SIG-M5 (cell line): ENCODE results near the gene TBCB.
A peak's percentile ranks its signal among the peaks of the same experiment; 100 is the strongest.
"Not testable (repeated sequence)": the region's sequence is repeated elsewhere in the genome, so short reads cannot be mapped to it uniquely, and the experiment has no call there.

Experiments
- DNase-seq: peaks from one replicate; lab custom pipeline; 2025; lab: John Stamatoyannopoulos, UW

TBCB gene

DNA sequence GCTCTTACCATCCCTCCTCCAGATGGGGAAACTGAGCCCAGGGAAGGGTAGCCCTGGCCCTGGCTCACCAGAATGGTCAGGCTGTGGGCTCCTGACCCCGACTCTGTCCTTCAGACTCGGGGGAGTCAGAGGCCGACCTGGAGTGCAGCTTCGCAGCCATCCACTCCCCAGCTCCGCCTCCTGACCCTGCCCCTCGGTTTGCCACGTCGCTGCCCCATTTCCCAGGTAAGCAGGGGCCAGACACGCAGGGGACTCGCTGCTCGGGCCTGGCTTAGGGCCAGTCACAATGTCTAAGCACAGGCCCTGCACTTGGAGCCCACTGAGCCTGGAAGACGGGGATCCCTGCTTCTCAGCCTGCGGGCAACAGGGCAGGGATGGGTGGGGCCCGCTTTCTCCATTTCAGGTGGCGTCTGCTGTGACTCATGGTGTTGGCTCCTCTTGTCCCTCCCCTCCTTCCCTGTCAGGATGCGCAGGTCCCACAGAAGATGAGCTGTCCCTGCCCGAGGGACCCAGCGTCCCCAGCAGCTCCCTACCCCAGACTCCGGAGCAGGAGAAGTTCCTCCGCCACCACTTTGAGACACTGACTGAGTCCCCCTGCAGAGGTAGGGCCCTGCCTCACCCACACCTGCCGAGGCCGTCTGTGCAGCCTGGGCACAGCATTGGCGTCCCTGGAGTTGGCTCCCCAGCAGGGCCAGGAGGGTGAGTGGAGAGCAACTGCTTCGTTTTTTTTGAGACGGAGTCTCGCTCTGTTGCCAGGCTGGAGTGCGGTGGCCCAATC, 13.5 kb upstream of the TBCB start:
- DNase-seq, result no peak

DNA sequence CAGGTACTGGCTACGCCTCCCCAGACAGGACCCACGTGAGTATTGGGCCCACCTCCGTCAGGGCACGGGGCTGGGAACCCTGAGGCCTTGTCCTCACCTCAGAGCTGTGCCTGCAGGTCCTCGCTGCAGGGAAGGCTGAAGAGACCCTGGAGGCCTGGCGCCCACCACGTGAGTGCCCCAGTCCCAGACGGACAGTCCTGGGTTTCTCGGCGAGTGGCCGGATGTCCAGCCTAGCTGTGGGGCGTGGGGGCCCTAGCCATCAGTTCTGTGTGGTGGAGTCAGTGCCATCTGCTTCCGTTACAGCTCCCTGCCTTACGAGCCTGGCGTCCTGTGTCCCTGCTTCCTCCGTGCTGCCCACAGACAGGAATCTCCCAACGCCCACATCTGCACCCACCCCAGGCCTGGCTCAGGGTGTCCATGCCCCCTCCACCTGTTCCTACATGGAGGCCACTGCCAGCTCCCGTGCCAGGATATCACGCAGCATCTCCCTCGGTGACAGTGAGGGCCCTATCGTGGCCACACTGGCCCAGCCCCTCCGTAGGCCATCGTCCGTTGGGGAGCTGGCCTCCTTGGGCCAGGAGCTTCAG, 12.1 kb upstream of the TBCB start:
- DNase-seq, result no peak

DNA sequence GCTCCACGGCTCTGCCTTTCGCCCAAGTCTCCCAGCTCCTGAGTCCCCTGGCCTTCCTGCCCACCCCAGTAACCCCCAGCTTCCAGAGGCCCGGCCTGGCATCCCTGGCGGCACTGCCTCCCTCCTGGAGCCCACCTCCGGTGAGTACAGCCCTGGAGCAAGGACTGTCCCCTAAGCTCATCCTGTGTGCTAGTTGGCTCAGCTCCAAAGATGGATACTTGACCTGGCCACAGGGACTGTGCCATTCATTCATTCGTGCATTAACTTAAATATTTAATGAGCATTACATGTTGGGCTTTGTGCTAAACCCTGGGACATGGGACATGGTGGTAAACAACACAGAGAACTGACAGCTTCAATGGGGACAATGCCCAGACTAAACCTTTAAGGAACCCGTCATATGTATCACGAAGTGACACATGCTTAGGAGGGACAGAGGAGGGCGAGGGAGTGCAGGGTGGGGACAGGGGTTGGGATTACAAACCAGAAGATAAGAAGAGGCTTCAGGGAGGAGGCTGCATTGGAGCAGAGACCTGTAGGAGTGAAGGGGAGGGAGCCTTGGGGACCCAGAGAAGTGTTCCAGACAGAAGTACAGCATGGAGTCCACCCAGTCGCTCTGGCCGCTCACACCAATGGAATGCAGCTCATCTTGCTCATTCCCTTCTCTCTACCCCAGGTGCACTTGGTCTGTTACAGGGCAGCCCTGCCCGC, 11.3 kb upstream of the TBCB start:
- DNase-seq, result no peak

DNA sequence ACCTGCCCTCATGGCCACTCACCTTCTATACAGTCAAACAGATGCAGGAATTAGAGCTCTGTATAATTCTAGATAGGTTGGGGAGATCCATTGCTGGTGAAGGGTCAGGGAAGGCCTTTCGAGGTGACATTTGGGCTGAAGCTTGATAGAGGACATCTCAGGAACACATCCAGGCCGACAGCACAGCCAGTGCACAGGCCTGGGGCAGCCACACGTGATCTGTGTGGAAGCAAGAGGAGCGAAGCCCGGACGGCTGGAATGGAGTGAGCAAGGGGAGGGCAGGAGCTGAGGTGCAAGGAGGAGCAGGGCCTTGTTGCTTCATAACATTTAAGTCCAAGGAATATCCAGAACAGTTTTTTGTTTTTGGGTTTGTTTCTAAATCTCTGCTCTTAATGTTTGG, 8.8 kb upstream of the TBCB start:
- no peak for DNase-seq

DNA sequence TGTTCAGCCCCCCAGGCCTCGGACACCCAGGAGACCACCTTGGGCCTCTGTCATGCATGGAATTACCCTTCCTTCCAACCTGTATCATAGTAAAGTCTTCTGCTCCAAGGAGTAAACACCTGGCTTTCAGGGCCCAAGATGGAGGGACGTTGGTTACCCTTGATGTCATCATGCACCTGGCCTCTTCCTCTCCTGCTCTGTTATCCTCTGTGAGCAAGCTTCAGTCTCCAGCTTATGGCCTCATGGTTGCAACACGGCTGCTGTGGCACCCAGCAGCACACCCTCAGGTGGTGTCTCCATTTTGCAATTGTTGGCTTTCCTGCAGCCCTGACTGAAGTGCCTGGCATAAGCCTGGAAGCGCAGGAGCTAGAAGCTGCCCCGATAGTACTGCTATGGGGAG, 8.3 kb upstream of the TBCB start:
- DNase-seq, result no peak

DNA sequence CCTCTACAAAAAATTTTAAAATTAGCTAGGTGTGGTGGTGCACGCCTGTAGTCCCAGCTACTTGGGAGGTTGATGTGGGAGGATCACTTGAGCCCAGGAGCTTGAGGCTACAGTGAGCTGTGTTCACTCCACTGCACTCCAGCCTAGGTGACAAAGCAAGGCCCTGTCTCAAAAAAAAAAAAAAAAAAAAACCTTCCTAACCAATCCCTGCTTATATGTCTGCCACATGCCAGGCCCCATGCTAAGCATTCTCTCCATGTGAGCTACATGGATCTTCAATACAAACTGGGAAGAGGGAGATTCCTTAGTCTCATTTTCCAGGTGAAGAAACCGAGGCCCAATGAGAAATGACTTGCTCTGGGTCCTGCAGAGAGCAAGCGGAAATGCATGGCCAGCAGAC, 6.6 kb upstream of the TBCB start:
- DNase-seq, result no peak

DNA sequence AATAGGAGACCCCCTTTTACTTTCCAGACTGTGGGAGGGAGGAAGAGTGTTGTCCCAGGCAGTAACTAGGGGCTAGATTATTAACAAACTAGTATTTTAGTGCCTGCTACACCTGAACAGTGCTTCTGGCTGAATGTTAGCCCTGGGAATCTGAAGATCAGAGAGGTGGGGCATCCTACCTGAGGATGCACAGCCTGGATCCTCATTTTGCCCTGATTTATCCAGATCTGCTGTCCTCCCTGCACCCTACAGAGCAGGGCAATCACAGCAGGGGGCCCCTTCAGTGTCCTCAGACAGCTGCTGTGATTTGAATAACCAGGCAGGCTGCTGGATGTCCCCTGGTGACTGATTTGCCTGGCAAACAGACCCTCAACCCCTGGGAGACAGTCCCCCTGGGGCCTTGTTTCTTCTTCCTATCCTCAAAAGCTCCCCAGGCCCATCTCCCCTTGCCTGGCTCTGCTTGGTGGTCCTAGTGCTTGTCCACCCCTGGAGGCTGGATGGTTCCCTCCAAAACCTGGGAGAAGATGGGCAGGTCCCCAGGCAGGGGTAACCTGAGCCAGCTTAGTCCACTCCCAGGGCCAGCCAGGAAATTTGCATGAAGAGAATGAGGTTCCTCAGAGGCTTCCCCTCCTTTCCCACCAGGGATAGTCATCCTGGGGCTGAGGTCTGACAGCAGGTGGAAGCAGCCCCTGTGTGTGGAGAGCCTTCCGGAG, 4.6 kb upstream of the TBCB start, which contains the start of gene OVOL3:
Gene OVOL3 (plus strand): TSS at position 657 of the 713 bp plus-strand sequence. CDS start 60 bp downstream, outside the sequence.
- no peak for DNase-seq

DNA sequence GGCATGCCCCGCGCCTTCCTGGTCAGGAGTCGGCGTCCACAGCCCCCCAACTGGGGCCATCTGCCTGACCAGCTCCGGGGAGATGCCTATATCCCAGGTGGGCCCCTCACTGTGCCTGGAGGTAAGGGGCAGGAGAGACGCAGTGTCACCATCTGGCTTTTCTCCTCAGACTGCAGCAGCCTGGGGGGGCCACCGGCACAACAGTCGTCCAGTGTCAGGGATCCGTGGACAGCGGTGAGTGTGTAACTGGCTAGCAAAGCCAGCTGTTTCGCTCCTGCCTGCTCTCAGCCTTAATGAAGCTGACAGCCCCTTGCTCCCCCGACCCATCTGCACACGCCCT, 4.1 kb upstream of the TBCB start:
- no peak for DNase-seq

DNA sequence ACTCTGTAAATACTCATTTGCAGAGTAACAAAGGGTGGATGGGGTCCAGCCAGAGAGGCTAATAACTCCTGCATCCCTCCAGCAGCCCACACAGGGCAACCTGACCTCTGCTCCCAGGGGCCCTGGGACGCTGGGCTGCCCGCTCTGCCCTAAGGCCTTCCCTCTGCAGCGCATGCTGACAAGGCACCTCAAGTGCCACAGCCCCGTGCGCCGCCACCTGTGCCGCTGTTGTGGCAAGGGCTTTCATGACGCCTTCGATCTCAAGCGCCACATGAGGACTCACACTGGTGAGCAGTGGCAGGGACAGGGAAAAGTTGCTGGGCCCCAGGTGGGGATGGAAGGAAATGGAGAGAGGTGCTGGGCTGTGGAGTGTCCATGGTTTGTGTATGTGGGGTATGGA, 2.6 kb upstream of the TBCB start:
- DNase-seq, result no peak

DNA sequence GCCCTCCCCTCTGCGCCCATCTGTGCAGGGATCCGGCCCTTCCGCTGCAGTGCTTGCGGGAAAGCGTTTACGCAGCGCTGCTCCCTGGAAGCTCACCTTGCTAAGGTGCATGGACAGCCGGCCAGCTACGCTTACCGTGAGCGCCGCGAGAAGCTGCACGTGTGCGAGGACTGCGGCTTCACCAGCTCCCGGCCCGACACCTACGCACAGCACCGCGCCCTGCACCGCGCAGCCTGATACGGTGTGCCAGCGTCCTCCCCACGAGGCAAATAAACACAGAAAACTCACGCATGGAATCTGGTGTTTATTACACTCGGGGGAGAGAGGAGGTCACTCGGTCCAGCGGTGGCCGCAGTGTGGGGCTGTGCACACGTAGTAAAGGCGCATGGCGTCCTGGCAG, 1.8 kb upstream of the TBCB start:
- no peak for DNase-seq

DNA sequence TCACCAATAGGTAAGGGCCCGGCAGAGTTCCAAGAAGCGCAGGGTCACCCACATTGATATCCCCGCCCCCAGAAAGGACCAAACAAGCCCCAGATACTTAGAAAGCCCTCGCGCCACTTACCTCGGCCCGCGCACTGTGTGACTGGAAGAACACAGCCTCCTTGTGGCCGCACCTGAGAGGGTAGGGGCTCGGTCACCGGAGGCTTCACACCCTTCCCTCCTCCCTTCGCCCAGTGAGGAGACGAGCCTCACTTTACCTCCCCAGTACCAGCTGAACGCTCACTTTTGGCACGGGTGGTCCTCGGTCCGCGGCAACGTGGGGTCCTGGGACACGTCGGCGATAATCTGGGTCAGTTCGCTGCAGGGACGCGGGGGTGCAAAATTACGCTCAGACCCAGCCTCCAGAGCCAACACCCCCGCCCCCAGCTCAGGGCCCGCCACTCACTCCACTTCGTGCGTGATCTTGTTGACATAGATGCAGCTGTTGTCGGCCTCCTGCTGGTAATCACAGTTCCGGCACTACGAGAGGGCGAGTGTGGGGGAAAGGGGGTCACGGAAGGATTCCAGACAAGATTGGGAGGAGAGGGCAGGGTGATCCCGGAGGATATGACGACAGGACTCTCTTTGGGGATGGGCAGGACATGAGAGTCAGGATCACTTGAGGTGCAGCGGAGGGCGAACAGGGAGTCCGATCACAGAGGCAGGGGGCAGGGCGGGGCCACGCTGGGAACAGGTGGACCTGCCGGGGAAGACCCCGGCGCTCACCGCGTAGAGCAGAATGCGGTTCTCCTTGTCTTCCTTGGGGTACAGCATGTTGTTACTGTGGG, 1.2 kb upstream of the TBCB start:
- no peak for DNase-seq

DNA sequence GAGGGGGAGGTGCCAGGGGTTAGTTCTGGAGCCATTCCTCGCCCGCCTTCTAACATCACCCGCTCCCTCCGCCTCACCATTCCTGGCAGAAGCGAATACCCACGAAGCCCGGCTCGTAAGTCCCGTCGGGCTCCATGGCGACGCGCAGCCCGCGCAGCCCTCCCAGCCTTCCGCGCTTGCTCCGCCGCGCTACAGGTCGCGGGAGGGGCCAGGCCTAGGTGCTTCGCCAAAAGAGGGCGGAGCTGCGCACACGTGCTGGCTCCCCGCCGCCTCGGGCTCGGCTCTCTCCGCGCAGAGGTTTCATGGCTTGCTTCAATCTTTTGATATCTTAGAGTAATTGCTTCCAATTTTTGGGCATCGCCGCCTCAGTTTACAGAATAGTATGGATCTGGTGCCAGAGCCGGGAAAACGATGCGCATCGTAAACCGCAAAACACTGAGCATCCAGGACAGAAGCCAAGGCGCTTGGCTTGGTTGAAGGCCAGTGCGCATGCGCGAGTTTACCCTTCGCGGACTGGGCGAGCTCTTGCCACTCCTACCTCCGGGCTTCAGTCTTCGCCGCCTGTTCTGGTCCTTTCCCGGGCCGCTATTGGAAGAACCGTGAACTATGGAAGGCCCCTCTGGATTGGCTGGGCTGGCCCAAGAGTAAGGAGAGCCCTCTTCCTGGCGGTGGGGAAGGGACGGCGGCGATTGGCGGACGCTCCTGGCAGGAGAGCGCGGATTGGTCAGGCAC, 381 bp upstream of the TBCB start, which contains the start of gene POLR2I:
Gene POLR2I (minus strand): TSS at position 155 of the 732 bp plus-strand sequence. CDS start 19 bp downstream, at position 136.
- peak; percentile 98 for DNase-seq

DNA sequence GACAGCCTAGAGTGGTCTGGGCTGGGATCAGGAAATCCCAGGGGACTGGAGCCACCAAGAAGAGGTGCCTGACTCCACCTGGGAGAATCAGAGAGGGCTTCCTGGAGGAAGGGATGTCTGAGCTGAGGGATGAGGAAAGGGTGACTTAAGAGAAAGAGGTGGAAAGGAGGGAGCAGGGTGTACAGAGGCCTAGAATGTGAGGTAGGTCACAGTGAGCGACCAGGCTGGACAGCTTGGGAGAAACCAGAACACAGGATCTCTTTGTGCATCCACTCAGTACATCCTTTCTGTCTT, 1.0 kb downstream of the TBCB start:
- DNase-seq, result no peak

DNA sequence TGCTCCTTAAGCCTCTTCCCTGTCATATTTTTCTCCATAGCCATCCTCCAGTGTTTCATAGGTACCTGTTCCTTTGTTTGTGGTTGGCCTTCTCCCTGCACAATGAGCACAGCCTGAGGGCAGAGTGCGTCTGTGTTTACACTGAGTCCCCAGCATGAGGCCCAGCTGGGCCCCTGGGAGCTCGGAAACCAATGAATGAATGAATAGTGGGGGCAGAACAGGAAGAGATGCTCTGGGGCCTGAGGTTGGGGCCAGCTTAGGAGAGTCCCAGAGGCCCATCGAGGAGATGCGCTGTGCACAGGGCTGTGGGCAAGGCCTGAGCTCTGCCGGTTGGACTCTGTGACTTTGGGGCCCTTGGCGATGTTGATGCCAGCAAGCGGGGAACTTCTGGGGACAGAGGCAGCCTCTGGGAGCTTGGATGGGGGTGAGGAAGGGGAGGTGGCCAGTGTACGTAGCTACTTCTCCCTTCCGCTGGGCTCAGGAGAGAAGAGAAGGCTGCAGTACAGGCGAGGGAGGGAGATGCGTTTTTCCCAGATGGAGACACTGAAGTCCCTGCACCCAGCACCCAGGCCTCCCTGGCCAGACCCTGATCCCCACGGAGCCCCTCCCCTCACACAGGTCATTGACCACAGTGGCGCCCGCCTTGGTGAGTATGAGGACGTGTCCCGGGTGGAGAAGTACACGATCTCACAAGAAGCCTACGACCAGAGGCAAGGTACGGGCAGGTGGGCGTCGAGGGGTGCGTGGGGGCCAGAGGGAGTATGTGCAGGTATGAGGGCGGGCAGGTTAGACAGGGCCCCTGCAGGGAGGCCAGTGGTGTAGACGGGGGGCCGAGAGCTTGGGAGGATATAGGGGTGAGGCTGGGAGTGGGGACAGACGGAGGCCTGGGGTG, 5.1 kb downstream of the TBCB start:
- no peak for DNase-seq

DNA sequence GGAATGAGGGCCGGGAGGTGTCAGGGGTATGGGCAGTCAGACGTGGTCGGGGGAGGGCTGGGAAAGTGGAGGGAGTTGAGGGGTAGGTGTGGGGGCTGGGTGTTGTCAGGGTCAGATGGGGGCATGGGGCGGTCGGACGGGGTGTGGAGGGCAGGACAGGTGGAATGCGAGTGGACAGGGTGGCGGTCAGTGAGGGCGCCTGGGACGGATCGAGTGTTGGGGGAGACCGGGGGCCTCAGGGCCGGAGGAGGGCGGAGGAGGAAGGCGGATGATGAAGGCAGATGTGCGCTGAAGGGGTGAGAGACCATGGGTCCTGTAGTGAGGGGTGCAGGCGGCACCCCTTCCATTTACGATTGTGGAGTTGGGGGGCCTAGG, 5.7 kb downstream of the TBCB start:
- no peak for DNase-seq

DNA sequence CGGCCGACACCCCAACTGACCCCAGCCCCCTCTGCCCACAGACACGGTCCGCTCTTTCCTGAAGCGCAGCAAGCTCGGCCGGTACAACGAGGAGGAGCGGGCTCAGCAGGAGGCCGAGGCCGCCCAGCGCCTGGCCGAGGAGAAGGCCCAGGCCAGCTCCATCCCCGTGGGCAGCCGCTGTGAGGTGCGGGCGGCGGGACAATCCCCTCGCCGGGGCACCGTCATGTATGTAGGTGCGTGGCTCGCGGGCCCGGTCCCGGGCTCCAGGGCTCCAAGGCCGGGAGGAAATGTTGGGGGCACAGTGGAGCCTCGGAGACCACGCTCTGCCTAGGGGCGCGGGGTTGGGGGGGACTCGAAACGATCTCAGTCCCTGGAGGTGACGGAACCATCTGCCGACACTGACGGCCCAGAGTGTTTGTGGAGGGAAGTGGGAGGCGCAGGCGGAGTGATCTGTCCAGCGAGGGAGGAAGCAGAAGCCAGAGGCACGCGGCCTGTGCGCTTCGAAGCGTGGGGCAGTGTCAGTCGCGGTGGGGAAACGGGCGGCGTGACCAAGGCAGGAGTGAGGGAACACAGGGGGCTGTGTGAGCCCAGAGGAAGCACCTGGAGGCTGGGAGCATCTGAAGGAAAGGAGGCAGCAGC, 6.3 kb downstream of the TBCB start:
- no peak for DNase-seq

DNA sequence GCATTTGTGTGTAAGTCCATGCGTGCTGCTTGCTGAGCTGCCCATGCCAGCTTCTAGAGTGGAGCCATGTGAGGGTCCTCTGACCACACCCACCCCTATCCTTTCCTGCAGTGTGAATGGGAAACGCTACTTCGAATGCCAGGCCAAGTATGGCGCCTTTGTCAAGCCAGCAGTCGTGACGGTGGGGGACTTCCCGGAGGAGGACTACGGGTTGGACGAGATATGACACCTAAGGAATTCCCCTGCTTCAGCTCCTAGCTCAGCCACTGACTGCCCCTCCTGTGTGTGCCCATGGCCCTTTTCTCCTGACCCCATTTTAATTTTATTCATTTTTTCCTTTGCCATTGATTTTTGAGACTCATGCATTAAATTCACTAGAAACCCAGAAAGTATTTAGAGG, 10.3 kb downstream of the TBCB start:
- DNase-seq, result no peak

DNA sequence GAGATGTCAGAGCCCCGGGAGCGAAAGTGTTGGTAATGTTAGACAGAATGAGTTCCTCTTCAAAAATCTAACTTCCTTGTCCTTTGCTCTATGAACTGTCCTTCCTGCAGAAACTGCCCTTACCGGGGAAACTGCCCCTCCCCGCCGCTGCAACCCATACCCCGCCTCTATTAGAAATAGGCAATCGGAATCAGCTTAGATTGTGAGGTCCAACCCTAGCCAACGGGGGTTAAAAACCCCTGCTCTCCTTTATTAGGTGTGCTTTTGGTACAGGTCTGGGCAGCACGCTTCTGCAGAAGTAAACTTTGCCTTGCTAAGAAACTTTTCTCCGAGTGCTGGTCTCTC, 13.1 kb downstream of the TBCB start:
- no peak for DNase-seq

DNA sequence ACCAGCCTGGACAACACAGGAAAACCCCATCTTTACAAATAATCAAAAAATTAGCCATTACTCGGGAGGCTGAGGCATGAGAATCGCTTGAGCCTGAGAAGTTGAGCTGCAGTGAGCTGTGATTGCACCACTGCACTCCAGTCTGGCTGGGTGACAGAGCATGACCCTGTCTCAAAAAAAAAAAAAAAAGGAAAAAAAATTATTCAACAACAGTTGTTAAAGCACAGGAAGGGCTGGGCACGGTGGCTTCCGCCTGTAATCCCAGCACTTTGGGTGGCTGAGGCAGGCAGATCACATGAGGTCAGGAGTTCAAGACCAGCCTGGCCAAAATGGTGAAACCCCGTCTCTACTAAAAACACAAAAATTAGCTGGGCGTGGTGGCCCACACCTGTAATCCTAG, 16.0 kb downstream of the TBCB start:
- not testable (repeated sequence) for DNase-seq

DNA sequence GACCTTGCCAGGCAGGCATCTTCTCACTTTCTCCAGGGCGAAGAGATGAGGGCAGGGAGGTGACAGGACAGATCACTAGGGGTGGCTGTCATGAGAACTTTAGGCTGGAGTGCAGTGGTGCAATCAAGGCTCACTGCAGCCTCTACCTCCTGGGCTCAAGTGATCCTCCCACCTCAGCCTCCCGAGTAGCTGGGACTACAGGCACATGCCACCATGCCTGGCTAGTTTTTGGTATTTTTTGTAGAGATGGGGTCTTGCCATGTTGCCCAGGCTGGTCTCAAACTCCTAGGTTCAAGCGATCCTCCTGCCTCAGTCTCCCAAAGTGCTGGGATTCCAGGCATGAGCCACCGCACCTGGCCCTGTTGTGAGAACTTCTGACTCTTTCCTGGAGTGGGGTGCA, 19.6 kb downstream of the TBCB start:
- DNase-seq, result not testable (repeated sequence)
